ENCODE measurements around the gene TSC2. TPM values are rescaled to one million over a fixed set of nuclear protein-coding genes. Genes with fewer than 3 reads are reported as not detected.
A peak's percentile ranks its signal among the peaks of the same experiment; 100 is the strongest.

TSC2 gene
- total and polyA plus RNA-seq, 8 donors, result 40.8 to 369 (median 76.0) TPM

GRCh38 chr16:2036200-2036966 is 11.4 kb upstream of the TSC2 start:
- WGBS, 5 donors, result 59 to 74% (median 62%) methylated on average over 37 to 47 of the region's 47 CpGs
- TF ChIP-seq CTCF (IDR thresholded peaks at IDR 0.05), result no peak
- no peak for TF ChIP-seq POLR2AphosphoS5 (IDR thresholded peaks at IDR 0.05)
- TF ChIP-seq EP300 (IDR thresholded peaks at IDR 0.05), result no peak
- no peak for TF ChIP-seq POLR2A (IDR thresholded peaks at IDR 0.05)
- intact Hi-C loops (cut with DNase I; ENCODE audit: low total_unique reads), result no loop called here

GRCh38 chr16:2037115-2037514 is 10.7 kb upstream of the TSC2 start:
- H3K36me3 ChIP-seq, result peaks cover 11 to 21% (median 12%) of the 10 kb centered on the region in 4 donors
- DNase-seq, result no peak
- peak overlapping the region; percentile 53 to 95 (median 88) for H3K27ac ChIP-seq
- intact Hi-C loops (cut with DNase I; ENCODE audit: low total_unique reads), result no loop called here
- H3K27me3 ChIP-seq, result no peaks in the 10 kb centered on the region
- H3K4me3 ChIP-seq, result peak overlapping the region in 1 of 4 donors; percentile 3
- peaks cover 85 to 98% (median 97%) of the 10 kb centered on the region in 4 donors for H3K4me1 ChIP-seq
- no peaks in the 10 kb centered on the region for H3K9me3 ChIP-seq
- 72 to 80% (median 78%) methylated on average over 14 to 15 of the region's 15 CpGs for WGBS, 5 donors
- TF ChIP-seq EP300 (IDR thresholded peaks at IDR 0.05) (no peak), CTCF (IDR thresholded peaks at IDR 0.05) (no peak), POLR2AphosphoS5 (IDR thresholded peaks at IDR 0.05) (no peak)

More at GRCh38 chr16:2036200-2036966, 11.4 kb upstream of the TSC2 start:
- peaks cover 11 to 23% (median 16%) of the 10 kb centered on the region in 4 donors for H3K36me3 ChIP-seq
- peaks cover 77 to 95% (median 92%) of the 10 kb centered on the region in 4 donors for H3K4me1 ChIP-seq
- H3K27ac ChIP-seq, result peak overlapping the region; percentile 87 to 95 (median 90)
- H3K9me3 ChIP-seq, result no peaks in the 10 kb centered on the region
- DNase-seq, result no peak
- no peaks in the 10 kb centered on the region for H3K27me3 ChIP-seq
- peak overlapping the region; percentile 28 to 41 (median 31) for H3K4me3 ChIP-seq

DNA sequence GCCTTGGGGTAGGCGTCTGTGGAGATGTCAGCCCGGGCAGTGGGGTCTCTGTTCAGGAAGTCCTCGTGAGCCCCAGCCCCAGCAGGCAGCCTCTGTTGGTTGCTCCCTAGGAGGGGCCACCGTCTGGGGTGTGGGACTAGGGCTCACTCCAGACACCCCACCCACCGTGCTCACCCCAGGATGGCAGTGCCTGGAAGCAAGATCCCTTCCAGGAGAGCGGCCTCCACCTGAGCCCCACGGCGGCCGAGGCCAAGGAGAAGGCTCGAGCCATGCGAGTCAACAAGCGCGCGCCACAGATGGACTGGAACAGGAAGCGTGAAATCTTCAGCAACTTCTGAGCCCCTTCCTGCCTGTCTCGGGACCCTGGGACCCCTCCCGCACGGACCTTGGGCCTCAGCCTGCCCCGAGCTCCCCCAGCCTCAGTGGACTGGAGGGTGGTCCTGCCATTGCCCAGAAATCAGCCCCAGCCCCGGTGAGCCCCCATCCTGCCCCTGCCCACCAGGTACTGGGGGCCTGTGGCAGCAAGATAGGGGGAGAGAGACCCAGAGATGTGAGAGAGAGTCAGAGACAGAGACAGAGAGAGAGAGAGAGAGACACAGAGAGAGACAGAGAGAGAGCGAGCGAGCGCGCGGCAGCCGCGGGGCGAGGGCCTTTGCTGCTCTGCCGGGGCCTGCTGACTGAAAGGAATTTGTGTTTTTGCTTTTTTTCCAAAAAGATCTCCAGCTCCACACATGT is 10.0 kb upstream of the TSC2 start:
- DNase-seq, result peak in 1 of 2 donors; percentile 75
- peak overlapping the region; percentile 53 to 95 (median 88) for H3K27ac ChIP-seq
- no peaks in the 10 kb centered on the region for H3K9me3 ChIP-seq
- WGBS, 5 donors, result 70 to 85% (median 79%) methylated on average over 17 to 29 of the region's 29 CpGs
- TF ChIP-seq POLR2AphosphoS5 (IDR thresholded peaks at IDR 0.05) (no peak), EP300 (IDR thresholded peaks at IDR 0.05) (no peak)
- peak overlapping the region in 1 of 4 donors; percentile 3 for H3K4me3 ChIP-seq
- H3K36me3 ChIP-seq, result peaks cover 11 to 21% (median 12%) of the 10 kb centered on the region in 4 donors
- intact Hi-C loops (cut with DNase I; ENCODE audit: low total_unique reads), result no loop called here
- H3K27me3 ChIP-seq, result no peaks in the 10 kb centered on the region
- H3K4me1 ChIP-seq, result peaks cover 84 to 98% (median 96%) of the 10 kb centered on the region in 4 donors

DNA sequence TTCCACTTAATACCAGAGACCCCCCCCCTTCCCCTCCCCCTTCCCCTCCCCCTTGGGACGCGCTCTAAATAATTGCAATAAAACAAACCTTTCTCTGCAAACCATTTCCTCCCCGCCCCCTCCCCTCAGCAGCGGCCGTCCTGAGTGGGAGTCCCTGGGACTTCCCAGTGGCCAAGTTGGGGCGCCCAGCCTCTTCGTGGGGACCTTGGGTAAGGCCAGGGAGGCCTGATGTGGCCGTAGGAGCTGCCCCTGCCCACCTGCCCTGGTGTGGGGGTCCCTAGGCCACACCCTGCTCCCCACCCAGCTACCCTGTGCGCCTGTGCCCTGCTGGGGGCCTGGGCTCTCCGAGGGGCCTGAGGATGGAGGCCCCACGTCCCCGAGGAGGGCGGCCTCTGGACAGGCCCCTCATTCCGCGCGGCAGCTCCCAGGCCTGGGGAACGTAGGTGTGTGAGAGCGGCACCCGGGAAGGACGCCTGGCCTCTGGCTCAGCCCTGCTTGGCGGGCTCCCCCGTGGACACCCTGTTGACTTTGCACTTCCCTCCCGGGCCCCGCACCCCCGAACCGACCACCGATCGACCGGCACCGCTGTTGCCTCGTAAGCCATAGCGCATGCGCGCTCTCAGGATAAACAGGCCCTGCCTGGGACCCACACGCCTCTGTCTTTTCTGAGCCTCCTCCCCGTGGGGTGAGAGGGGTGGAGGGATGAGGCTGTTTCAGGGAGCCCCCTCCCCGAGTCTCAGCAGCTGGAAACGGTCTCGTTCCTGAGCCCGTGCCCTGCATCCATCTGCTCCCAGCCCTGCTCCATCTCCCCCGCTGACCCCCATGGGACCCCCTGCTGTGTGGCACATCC is 9.2 kb upstream of the TSC2 start:
- intact Hi-C loops (cut with DNase I; ENCODE audit: low total_unique reads), result no loop called here
- H3K36me3 ChIP-seq, result peaks cover 11 to 21% (median 16%) of the 10 kb centered on the region in 4 donors

More for the DNA sequence above, 9.2 kb upstream of the TSC2 start:
- peak overlapping the region in 2 of 4 donors; percentile 4 to 29 for H3K4me3 ChIP-seq
- H3K27me3 ChIP-seq, result no peaks in the 10 kb centered on the region
- peak overlapping the region; percentile 83 to 95 (median 88) for H3K27ac ChIP-seq
- H3K4me1 ChIP-seq, result peaks cover 83 to 98% (median 96%) of the 10 kb centered on the region in 4 donors
- 54 to 67% (median 61%) methylated on average over 31 to 41 of the region's 41 CpGs for WGBS, 5 donors
- DNase-seq, result peak in 1 of 2 donors; percentile 89
- TF ChIP-seq EP300 (IDR thresholded peaks at IDR 0.05) (no peak), POLR2A (IDR thresholded peaks at IDR 0.05) (no peak), POLR2AphosphoS5 (IDR thresholded peaks at IDR 0.05) (no peak), CTCF (IDR thresholded peaks at IDR 0.05) (no peak)
- H3K9me3 ChIP-seq, result no peaks in the 10 kb centered on the region
